ENCODE data around the gene DDIT3.

GRCh38 chr12:57527184-57527583, 6.9 kb upstream of the DDIT3 start:
- TF ChIP-seq, protein P1, sequence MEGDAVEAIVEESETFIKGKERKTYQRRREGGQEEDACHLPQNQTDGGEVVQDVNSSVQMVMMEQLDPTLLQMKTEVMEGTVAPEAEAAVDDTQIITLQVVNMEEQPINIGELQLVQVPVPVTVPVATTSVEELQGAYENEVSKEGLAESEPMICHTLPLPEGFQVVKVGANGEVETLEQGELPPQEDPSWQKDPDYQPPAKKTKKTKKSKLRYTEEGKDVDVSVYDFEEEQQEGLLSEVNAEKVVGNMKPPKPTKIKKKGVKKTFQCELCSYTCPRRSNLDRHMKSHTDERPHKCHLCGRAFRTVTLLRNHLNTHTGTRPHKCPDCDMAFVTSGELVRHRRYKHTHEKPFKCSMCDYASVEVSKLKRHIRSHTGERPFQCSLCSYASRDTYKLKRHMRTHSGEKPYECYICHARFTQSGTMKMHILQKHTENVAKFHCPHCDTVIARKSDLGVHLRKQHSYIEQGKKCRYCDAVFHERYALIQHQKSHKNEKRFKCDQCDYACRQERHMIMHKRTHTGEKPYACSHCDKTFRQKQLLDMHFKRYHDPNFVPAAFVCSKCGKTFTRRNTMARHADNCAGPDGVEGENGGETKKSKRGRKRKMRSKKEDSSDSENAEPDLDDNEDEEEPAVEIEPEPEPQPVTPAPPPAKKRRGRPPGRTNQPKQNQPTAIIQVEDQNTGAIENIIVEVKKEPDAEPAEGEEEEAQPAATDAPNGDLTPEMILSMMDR (IDR thresholded peaks at IDR 0.05 in 2 of 3, conservative IDR thresholded peaks at IDR 0.05 in 1 of 3; ENCODE audit: borderline replicate concordance in 1 of 3, insufficient read depth in 1 of 3, low read depth in 2 of 3, low read length in 2 of 3) = no peak
- TF ChIP-seq SP1 (IDR thresholded peaks at IDR 0.05; ENCODE audit: low read depth) (no peak), ZNF274 (IDR thresholded peaks at IDR 0.05; ENCODE audit: low read depth, low read length) (no peak), POLR2A (IDR thresholded peaks at IDR 0.05; ENCODE audit: borderline replicate concordance, extremely low read depth, insufficient read depth, insufficient read length) (no peak), YY1 (IDR thresholded peaks at IDR 0.05; ENCODE audit: extremely low read depth, insufficient replicate concordance, low read depth, low read length) (no peak), SRF (IDR thresholded peaks at IDR 0.05; ENCODE audit: low read depth) (no peak), POLR2AphosphoS5 (IDR thresholded peaks at IDR 0.05; ENCODE audit: low read depth, low read length) (no peak)
- TF ChIP-seq, protein P2, sequence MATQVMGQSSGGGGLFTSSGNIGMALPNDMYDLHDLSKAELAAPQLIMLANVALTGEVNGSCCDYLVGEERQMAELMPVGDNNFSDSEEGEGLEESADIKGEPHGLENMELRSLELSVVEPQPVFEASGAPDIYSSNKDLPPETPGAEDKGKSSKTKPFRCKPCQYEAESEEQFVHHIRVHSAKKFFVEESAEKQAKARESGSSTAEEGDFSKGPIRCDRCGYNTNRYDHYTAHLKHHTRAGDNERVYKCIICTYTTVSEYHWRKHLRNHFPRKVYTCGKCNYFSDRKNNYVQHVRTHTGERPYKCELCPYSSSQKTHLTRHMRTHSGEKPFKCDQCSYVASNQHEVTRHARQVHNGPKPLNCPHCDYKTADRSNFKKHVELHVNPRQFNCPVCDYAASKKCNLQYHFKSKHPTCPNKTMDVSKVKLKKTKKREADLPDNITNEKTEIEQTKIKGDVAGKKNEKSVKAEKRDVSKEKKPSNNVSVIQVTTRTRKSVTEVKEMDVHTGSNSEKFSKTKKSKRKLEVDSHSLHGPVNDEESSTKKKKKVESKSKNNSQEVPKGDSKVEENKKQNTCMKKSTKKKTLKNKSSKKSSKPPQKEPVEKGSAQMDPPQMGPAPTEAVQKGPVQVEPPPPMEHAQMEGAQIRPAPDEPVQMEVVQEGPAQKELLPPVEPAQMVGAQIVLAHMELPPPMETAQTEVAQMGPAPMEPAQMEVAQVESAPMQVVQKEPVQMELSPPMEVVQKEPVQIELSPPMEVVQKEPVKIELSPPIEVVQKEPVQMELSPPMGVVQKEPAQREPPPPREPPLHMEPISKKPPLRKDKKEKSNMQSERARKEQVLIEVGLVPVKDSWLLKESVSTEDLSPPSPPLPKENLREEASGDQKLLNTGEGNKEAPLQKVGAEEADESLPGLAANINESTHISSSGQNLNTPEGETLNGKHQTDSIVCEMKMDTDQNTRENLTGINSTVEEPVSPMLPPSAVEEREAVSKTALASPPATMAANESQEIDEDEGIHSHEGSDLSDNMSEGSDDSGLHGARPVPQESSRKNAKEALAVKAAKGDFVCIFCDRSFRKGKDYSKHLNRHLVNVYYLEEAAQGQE (IDR thresholded peaks at IDR 0.05; ENCODE audit: low read depth) = no peak
- TF ChIP-seq, protein P3, sequence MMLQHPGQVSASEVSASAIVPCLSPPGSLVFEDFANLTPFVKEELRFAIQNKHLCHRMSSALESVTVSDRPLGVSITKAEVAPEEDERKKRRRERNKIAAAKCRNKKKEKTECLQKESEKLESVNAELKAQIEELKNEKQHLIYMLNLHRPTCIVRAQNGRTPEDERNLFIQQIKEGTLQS (IDR thresholded peaks at IDR 0.05) = no peak

Measured in HCT116 (cell line).